A172 (cell line): ENCODE measurements around the gene SLC25A34. TPM values are rescaled to one million over a fixed set of nuclear protein-coding genes. Genes with fewer than 3 reads are reported as not detected.

ENCODE experiments used
- DNase-seq: peaks from one replicate; pipeline ENCODE4 v3.0.0-alpha.2; 2015; ENCODE audit warnings: low spot score
- total RNA-seq: library from RNA; depleted of rRNA; stranded (reverse); fragments of >200 nt; shearing (Covaris generic); gene quantifications from 2 replicates; pipeline ENCODE4 v1.2.3, GENCODE V29; 2014; rRNA removed

The SLC25A34 gene
- total RNA-seq, 1 experiment from 2014 or later = not detected

GRCh38 chr1:15771836-15772515 is 35.9 kb downstream of the SLC25A34 start:
- DNase-seq = no peak

- DNase-seq = no peak
These were observed 39.6 kb downstream of the SLC25A34 start for GRCh38 chr1:15775706-15776105.

- no peak for DNase-seq
These were observed 42.0 kb downstream of the SLC25A34 start for GRCh38 chr1:15777909-15778707.

- DNase-seq = no peak
These were observed 49.6 kb downstream of the SLC25A34 start for GRCh38 chr1:15785683-15786082.

- peak; percentile 57 for DNase-seq
These were observed 50.5 kb downstream of the SLC25A34 start for GRCh38 chr1:15786581-15786980.

- peak; percentile 46 for DNase-seq
These were observed 52.7 kb downstream of the SLC25A34 start for GRCh38 chr1:15788624-15789301.

Other genes with a start within 250 kb of the SLC25A34 start
- gene CASP9, start 212.0 kb upstream of the SLC25A34 start, total RNA-seq = 8.0 and 8.6 TPM in 2 replicates
- gene DNAJC16, start 209.4 kb upstream of the SLC25A34 start, total RNA-seq = 8.7 and 14.5 TPM in 2 replicates
- gene AGMAT, start 151.2 kb upstream of the SLC25A34 start, total RNA-seq = not detected in 2 replicates
- 6.2 and 7.6 TPM in 2 replicates for gene DDI2, start 118.8 kb upstream of the SLC25A34 start, total RNA-seq
- 18.4 and 22.2 TPM in 2 replicates for gene PLEKHM2, start 51.9 kb upstream of the SLC25A34 start, total RNA-seq
- not detected in 2 replicates for gene TMEM82, start 6.2 kb downstream of the SLC25A34 start, total RNA-seq
- gene FBLIM1, start 22.5 kb downstream of the SLC25A34 start, total RNA-seq = 31.2 and 70.8 TPM in 2 replicates
- gene UQCRHL, start 71.4 kb downstream of the SLC25A34 start, total RNA-seq = 0.84 and 1.5 TPM in 2 replicates
- gene SPEN, start 111.4 kb downstream of the SLC25A34 start, total RNA-seq = 6.9 and 15.8 TPM in 2 replicates
- gene ZBTB17, start 239.8 kb downstream of the SLC25A34 start, total RNA-seq = 23.8 and 25.1 TPM in 2 replicates